ENCODE measurements around the gene KIF9. TPM values are rescaled to one million over a fixed set of nuclear protein-coding genes. Genes with fewer than 3 reads are reported as not detected.

KIF9 gene
- total and polyA plus RNA-seq, 10 donors, result 3.8 to 15.8 (median 6.7) TPM

Small RNA genes within 50 kb of the gene (small RNA-seq; reads per million reads assigned to genes)
- gene SNORD13P3, result 0 to 0.76 (median 0) reads per million in 4 donors

Other genes with a start within 250 kb of the KIF9 start
- 10 to 100 TPM; 55.3 to 94.0 (median 73.0) TPM for gene SETD2, start 118.7 kb downstream of the KIF9 start, total RNA-seq
- 10 to 100 TPM; 10.4 to 15.1 (median 11.3) TPM for gene SETD2, start 118.7 kb downstream of the KIF9 start, polyA plus RNA-seq
- gene KLHL18, start 145 bp upstream of the KIF9 start, total RNA-seq, result 10 to 100 TPM; 22.0 to 44.6 (median 31.3) TPM
- gene KLHL18, start 145 bp upstream of the KIF9 start, polyA plus RNA-seq, result 10 to 100 TPM; 19.2 to 28.3 (median 26.9) TPM
- 100 to 1,000 TPM in 1 of 7 donors, 10 to 100 TPM in 6; 27.8 to 195 (median 49.8) TPM for gene PTPN23, start 98.2 kb upstream of the KIF9 start, total RNA-seq
- 10 to 100 TPM in 1 of 3 donors, 1 to 10 TPM in 2; 5.0 to 19.1 (median 8.0) TPM for gene PTPN23, start 98.2 kb upstream of the KIF9 start, polyA plus RNA-seq
- 100 to 1,000 TPM in 3 of 7 donors, 10 to 100 TPM in 4; 70.9 to 116 (median 97.8) TPM for gene SCAP, start 193.1 kb upstream of the KIF9 start, total RNA-seq
- 10 to 100 TPM; 17.8 to 45.1 (median 29.4) TPM for gene SCAP, start 193.1 kb upstream of the KIF9 start, polyA plus RNA-seq
- gene ELP6, start 230.9 kb upstream of the KIF9 start, total RNA-seq, result 10 to 100 TPM; 16.6 to 31.9 (median 24.2) TPM
- gene ELP6, start 230.9 kb upstream of the KIF9 start, polyA plus RNA-seq, result 10 to 100 TPM; 24.8 to 35.6 (median 30.4) TPM